Measurements from ENCODE around the gene THSD8. TPM values are rescaled to one million over a fixed set of nuclear protein-coding genes. Genes with fewer than 3 reads are reported as not detected.

Gene THSD8
- total RNA-seq, 4 donors from 2014 or later = not detected

DNA sequence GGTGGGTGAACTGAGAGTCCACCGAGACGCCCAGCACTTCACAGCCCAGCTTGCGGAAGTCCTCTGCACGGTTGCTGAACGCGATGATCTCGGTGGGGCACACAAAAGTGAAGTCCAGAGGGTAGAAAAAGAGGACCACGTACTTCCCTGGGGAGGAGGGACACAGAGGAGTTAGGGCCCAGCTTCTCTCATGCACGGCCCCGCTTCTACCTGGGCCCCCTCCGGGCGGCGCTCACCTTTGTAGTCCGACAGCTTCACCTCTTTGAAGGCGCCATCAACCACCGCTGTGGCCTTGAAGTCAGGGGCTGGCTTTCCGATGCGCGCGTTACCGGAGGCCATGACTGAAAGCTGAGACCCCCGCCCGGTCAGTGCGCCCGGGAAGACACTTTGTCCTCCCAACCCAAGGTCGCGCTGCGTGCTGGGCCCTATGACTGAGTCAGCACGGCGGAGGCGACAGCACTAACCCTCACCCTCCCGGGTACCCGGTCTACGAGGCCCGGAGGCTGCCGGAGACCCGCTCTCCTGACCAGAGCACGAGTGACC lies 875 bp upstream of the THSD8 start:
- H3K4me3 ChIP-seq = peak overlapping the region; percentile 73 to 88
- TF ChIP-seq EP300 (IDR thresholded peaks at IDR 0.05) (no peak), POLR2AphosphoS5 (IDR thresholded peaks at IDR 0.05) (no peak), POLR2A (IDR thresholded peaks at IDR 0.05) (no peak), CTCF (IDR thresholded peaks at IDR 0.05) (no peak)
- ATAC-seq = peak; percentile 25
- peaks cover 0 to 40% of the 10 kb centered on the region in 2 donors for H3K36me3 ChIP-seq
- 0% methylated on average over 3 of the region's 38 CpGs; no CpG with 5 or more reads in 1 of the 2 donors for WGBS, 2 donors (ENCODE audit: low coverage in 1 of 2)
- H3K4me1 ChIP-seq = peaks cover 0 to 47% (median 17%) of the 10 kb centered on the region in 3 donors
- peak overlapping the region; percentile 60 to 89 (median 86) for H3K27ac ChIP-seq
- no peaks in the 10 kb centered on the region for H3K9me3 ChIP-seq
- H3K27me3 ChIP-seq = no peaks in the 10 kb centered on the region

- WGBS, 2 donors (ENCODE audit: low coverage in 1 of 2) = 33 to 42% methylated on average over 8 to 19 of the region's 22 CpGs
- H3K27me3 ChIP-seq = no peaks in the 10 kb centered on the region
- peaks cover 0 to 31% of the 10 kb centered on the region in 2 donors for H3K36me3 ChIP-seq
- TF ChIP-seq EP300 (IDR thresholded peaks at IDR 0.05) = no peak
- TF ChIP-seq POLR2AphosphoS5 (IDR thresholded peaks at IDR 0.05) = no peak
- TF ChIP-seq POLR2A (IDR thresholded peaks at IDR 0.05) = no peak
- TF ChIP-seq CTCF (IDR thresholded peaks at IDR 0.05) = no peak
- no peak for ATAC-seq
- peak overlapping the region; percentile 73 to 88 for H3K4me3 ChIP-seq
- peaks cover 0 to 49% (median 21%) of the 10 kb centered on the region in 3 donors for H3K4me1 ChIP-seq
- no peaks in the 10 kb centered on the region for H3K9me3 ChIP-seq
- H3K27ac ChIP-seq = peak overlapping the region in 3 of 4 donors; percentile 86 to 89 (median 86)
Measured at GRCh38 chr19:12802267-12803106, 618 bp downstream of the THSD8 start.

DNA sequence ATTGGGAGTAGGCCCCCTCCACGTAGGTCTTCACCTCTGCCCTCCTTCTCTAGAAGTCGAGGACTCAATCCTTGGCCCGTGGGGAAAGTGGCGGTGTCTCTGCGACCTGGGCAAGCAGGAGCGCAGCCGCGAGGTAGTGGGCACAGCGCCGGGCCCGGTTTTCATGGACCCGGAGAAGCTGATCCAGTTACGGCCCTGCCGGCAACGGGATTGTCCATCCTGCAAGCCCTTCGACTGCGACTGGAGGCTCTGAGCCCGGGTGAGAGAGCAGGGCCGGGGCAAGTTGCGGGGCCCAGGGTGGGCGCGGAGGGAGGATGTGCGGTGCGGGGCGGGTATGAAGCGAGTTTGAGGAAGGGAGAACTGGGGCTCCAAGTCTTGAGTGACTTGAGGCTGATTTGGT lies 2.2 kb downstream of the THSD8 start:
- Histone ChIP-seq H3K9me3 (no peaks in the 10 kb centered on the region), H3K4me1 (peaks cover 0 to 49% (median 21%) of the 10 kb centered on the region in 3 donors), H3K4me3 (no peak overlapping the region), H3K36me3 (peaks cover 0 to 16% of the 10 kb centered on the region in 2 donors), H3K27ac (no peak overlapping the region), H3K27me3 (no peaks in the 10 kb centered on the region)
- no peak for TF ChIP-seq EP300 (IDR thresholded peaks at IDR 0.05)
- no peak for TF ChIP-seq POLR2A (IDR thresholded peaks at IDR 0.05)
- no peak for TF ChIP-seq CTCF (IDR thresholded peaks at IDR 0.05)
- no peak for TF ChIP-seq POLR2AphosphoS5 (IDR thresholded peaks at IDR 0.05)
- no peak for ATAC-seq
- WGBS, 2 donors (ENCODE audit: low coverage in 1 of 2) = 90% methylated on average over 9 of the region's 26 CpGs; no CpG with 5 or more reads in 1 of the 2 donors

GRCh38 chr19:12806242-12807081 lies 4.6 kb downstream of the THSD8 start, which contains the start of gene RNASEH2A:
Gene RNASEH2A (plus strand): TSS chr19:12806584. CDS start chr19:12806674, 90 bp downstream.
- TF ChIP-seq EP300 (IDR thresholded peaks at IDR 0.05) (no peak), CTCF (IDR thresholded peaks at IDR 0.05) (peak in 3 of 4 experiments; percentile 12 to 37 (median 22)), POLR2AphosphoS5 (IDR thresholded peaks at IDR 0.05) (peak; percentile 39), POLR2A (IDR thresholded peaks at IDR 0.05) (no peak)
- H3K9me3 ChIP-seq = no peaks in the 10 kb centered on the region
- peak within 1 kb of the TSS; percentile 25 to 59 for H3K4me3 ChIP-seq
- peak; percentile 91 for ATAC-seq
- H3K27ac ChIP-seq = peak within 1 kb of the TSS in 3 of 4 donors; percentile 72 to 82 (median 79)
- 0 to 34% methylated on average over 1 to 6 of the region's 66 CpGs for WGBS, 2 donors (ENCODE audit: low coverage in 1 of 2)
- H3K4me1 ChIP-seq = peaks cover 0 to 29% (median 13%) of the 10 kb centered on the region in 3 donors
- H3K27me3 ChIP-seq = no peaks in the 10 kb centered on the region
- H3K36me3 ChIP-seq = peaks cover 0 to 8% of the 10 kb centered on the region in 2 donors

All from gastroesophageal sphincter (tissue), 4 donors.